Fibroblast of lung (primary cell): ENCODE data around the gene DNAL4.

Source experiments
- EZH2 ChIP-seq: IDR thresholded peaks from 2 replicates; pipeline ENCODE4 v1.5.1; 2012; ENCODE audit warnings: low read length, control low read depth, mild to moderate bottlenecking; ENCODE audit errors: missing control alignments
- TF ChIP-seq, protein P1 (sequence below), 2 donors: IDR thresholded peaks in 1 of 2; conservative IDR thresholded peaks in 1 of 2; 1 replicate in 1 of 2; 2 replicates in 1 of 2; pipeline ENCODE4 v1.5.1; 2011 to 2012; ENCODE audit warnings: low read length in 2 of 2, control low read depth in 1 of 2, inconsistent platforms in 1 of 2, low read depth in 1 of 2, mild to moderate bottlenecking in 1 of 2

- TF ChIP-seq, protein P1, sequence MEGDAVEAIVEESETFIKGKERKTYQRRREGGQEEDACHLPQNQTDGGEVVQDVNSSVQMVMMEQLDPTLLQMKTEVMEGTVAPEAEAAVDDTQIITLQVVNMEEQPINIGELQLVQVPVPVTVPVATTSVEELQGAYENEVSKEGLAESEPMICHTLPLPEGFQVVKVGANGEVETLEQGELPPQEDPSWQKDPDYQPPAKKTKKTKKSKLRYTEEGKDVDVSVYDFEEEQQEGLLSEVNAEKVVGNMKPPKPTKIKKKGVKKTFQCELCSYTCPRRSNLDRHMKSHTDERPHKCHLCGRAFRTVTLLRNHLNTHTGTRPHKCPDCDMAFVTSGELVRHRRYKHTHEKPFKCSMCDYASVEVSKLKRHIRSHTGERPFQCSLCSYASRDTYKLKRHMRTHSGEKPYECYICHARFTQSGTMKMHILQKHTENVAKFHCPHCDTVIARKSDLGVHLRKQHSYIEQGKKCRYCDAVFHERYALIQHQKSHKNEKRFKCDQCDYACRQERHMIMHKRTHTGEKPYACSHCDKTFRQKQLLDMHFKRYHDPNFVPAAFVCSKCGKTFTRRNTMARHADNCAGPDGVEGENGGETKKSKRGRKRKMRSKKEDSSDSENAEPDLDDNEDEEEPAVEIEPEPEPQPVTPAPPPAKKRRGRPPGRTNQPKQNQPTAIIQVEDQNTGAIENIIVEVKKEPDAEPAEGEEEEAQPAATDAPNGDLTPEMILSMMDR (conservative IDR thresholded peaks at IDR 0.05 in 1 of 2, IDR thresholded peaks at IDR 0.05 in 1 of 2; ENCODE audit: low read depth in 1 of 2, low read length in 2 of 2) = no peak
- TF ChIP-seq EZH2 = no peak
These were observed 7.3 kb downstream of the DNAL4 start for GRCh38 chr22:38786631-38787030.
